Spleen (tissue), 11 donors: ENCODE measurements around the gene NTRK2. TPM values are rescaled to one million over a fixed set of nuclear protein-coding genes. Genes with fewer than 3 reads are reported as not detected.

Experiments
- DNase-seq: peaks from one replicate; pipeline ENCODE4 v3.0.0-alpha.2; 2020
- H3K27ac ChIP-seq, 8 donors: fragments of 200-600 bp; sonication (generic) in 7 of 8; 1 replicate in 4 of 8; 2 replicates in 4 of 8; pipeline versions ENCODE4 v1.5.0 to v1.8.0; 2016 to 2021; ENCODE audit warnings: inconsistent platforms in 4 of 8, mild to moderate bottlenecking in 4 of 8, moderate library complexity in 1 of 8
- H3K27me3 ChIP-seq, 7 donors: fragments of 200-600 bp; sonication (generic) in 6 of 7; replicated peaks in 1 of 7; 1 replicate in 4 of 7; 2 replicates in 3 of 7; pipeline versions ENCODE4 v1.5.0 to v1.8.0; 2016 to 2021; ENCODE audit warnings: inconsistent platforms in 3 of 7, mild to moderate bottlenecking in 1 of 7
- H3K36me3 ChIP-seq, 6 donors: fragments of 200-600 bp; sonication (generic) in 5 of 6; 1 replicate in 4 of 6; 2 replicates in 2 of 6; pipeline versions ENCODE4 v1.5.0 to v1.8.0; 2016 to 2021; ENCODE audit warnings: inconsistent platforms in 2 of 6
- H3K4me1 ChIP-seq, 6 donors: fragments of 200-600 bp; sonication (generic) in 5 of 6; 1 replicate in 3 of 6; 2 replicates in 3 of 6; pipeline versions ENCODE4 v1.5.0 to v1.8.0; 2016 to 2021; ENCODE audit warnings: inconsistent platforms in 3 of 6
- H3K4me3 ChIP-seq, 8 donors: fragments of 200-600 bp; sonication (generic) in 7 of 8; 1 replicate in 4 of 8; 2 replicates in 4 of 8; pipeline versions ENCODE4 v1.5.0 to v1.8.0; 2016 to 2021; ENCODE audit warnings: inconsistent platforms in 4 of 8, mild to moderate bottlenecking in 4 of 8, moderate library complexity in 2 of 8
- H3K9me3 ChIP-seq, 8 donors: fragments of 200-600 bp; sonication (generic) in 7 of 8; 1 replicate in 4 of 8; 2 replicates in 4 of 8; pipeline versions ENCODE4 v1.5.0 to v1.8.0; 2016 to 2021; ENCODE audit warnings: inconsistent platforms in 4 of 8
- POLR2A ChIP-seq, 3 donors: fragments of 450-650 bp; IDR thresholded peaks; one replicate each; pipeline ENCODE4 v1.5.1; 2017; ENCODE audit warnings: antibody characterized with exemption in 3 of 3, mild to moderate bottlenecking in 1 of 3
- POLR2AphosphoS5 ChIP-seq, 3 donors: sonication (generic); formaldehyde crosslinking; IDR thresholded peaks; one replicate each; pipeline ENCODE4 v1.5.1; 2017; ENCODE audit warnings: antibody characterized with exemption in 3 of 3
- WGBS, 5 donors: extraction: QIAGEN DNeasy Blood & Tissue Kit in 3 of 5; methylation state at CpG; one replicate each; pipeline versions ENCODE4 v1.1.5 to v1.1.7; 2013 to 2018; 5-methylcytosine and 5-hydroxymethylcytosine counted together
- intact Hi-C: fragments of 100-400 bp; cut with DNase I; formaldehyde crosslinking; loops from one replicate; pipeline ENCODE4 v1.15.0; 2023; ENCODE audit warnings: low total_unique reads
- polyA plus RNA-seq, 3 donors: library from polyadenylated mRNA; stranded (reverse); fragments of 200-250 nt; gene quantifications; one replicate each; pipeline ENCODE4 v1.2.1, GENCODE V29; 2013
- total RNA-seq, 7 donors: library from RNA; depleted of rRNA in 3 of 7; stranded (reverse); fragments of >200 nt in 3 of 7; fragmentation: NEBNext Ultra II Directional in 4 of 7; extraction: Animal tissue kit (Norgen Biotek cat#: 25700) in 4 of 7; gene quantifications; one replicate each; pipeline versions ENCODE4 v1.1.0 to v1.2.1, GENCODE V29; 2016 to 2021
- TF ChIP-seq, protein P1 (sequence below), 11 experiments: fragments of 200-600 bp in 7 of 11; fragments of 450-650 bp in 4 of 11; sonication (generic) in 4 of 11; IDR thresholded peaks in 8 of 11; conservative IDR thresholded peaks in 3 of 11; 1 replicate in 7 of 11; 2 replicates in 4 of 11; pipeline versions ENCODE4 v1.4.0 to v1.8.0; 2016 to 2021; ENCODE audit warnings: antibody characterized with exemption in 11 of 11, inconsistent platforms in 4 of 11, mild to moderate bottlenecking in 1 of 11
- donor health status: healthy with polysubstance abuse.
- donor health status: DM: no; HTN: no; CAD: no; lungs with moderate emphysema.
- donor health status: DM: no; HTN: no; CAD: no.
- donor health status: Bipolar disorder and iron deficiency.
- donor health status: healthy.
- donor health status: DM: no; HTN: no; CAD: no.
- donor health status: DM: yes; HTN: yes; CAD: no.

Gene NTRK2
- total and polyA plus RNA-seq, 10 donors: 0.63 to 22.7 (median 8.9) TPM

DNA sequence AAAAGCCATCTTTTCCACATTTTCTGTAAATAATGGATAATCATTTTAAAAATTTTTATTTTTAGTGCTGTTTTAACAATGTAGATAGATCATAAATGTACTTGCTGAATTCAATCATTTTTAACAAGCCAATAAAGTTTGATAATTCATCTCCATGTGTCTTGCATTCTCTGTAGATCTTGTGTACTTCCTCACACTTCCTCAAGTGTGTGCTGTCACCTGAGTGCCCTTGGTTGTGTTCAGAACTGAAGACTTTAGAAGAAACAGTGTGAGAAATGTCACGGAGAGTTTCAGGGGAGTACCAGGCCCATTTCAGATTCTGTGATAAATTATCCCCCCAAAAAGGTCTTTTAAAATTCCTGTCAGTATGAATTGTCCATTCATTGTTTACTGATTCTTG is 146.0 kb downstream of the NTRK2 start:
- no peak for DNase-seq
- Histone ChIP-seq H3K4me3 (no peak overlapping the region), H3K9me3 (no peaks in the 10 kb centered on the region), H3K27ac (no peak overlapping the region), H3K4me1 (no peaks in the 10 kb centered on the region), H3K27me3 (no peaks in the 10 kb centered on the region), H3K36me3 (no peaks in the 10 kb centered on the region)
- 88 to 98% (median 91%) methylated on average over 1 of the region's 1 CpG for WGBS, 5 donors
- TF ChIP-seq POLR2AphosphoS5 (IDR thresholded peaks at IDR 0.05): no peak
- TF ChIP-seq, protein P1, sequence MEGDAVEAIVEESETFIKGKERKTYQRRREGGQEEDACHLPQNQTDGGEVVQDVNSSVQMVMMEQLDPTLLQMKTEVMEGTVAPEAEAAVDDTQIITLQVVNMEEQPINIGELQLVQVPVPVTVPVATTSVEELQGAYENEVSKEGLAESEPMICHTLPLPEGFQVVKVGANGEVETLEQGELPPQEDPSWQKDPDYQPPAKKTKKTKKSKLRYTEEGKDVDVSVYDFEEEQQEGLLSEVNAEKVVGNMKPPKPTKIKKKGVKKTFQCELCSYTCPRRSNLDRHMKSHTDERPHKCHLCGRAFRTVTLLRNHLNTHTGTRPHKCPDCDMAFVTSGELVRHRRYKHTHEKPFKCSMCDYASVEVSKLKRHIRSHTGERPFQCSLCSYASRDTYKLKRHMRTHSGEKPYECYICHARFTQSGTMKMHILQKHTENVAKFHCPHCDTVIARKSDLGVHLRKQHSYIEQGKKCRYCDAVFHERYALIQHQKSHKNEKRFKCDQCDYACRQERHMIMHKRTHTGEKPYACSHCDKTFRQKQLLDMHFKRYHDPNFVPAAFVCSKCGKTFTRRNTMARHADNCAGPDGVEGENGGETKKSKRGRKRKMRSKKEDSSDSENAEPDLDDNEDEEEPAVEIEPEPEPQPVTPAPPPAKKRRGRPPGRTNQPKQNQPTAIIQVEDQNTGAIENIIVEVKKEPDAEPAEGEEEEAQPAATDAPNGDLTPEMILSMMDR (IDR thresholded peaks at IDR 0.05 in 8 of 11, conservative IDR thresholded peaks at IDR 0.05 in 3 of 11): no peak
- TF ChIP-seq POLR2A (IDR thresholded peaks at IDR 0.05): no peak
- intact Hi-C loops: no loop called here

DNA sequence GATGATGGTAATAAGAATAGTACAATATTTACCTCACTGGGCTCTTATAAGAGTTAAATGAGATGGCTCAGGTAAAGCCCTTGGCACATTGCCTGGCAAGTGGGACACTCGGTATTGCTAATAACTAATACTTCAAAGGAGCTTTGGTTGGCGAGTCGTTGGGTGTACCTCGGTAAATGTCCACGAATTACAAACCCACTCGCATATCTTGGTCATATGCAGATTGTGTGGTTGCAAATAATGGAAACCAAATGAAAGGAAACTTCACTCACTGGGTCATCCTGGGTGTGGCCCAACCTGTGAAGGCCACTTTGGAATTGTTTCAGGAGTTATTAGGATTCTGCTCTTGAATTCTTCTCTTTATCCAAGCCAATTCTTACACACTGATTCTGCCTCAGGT is 147.5 kb downstream of the NTRK2 start:
- H3K4me1 ChIP-seq: peaks cover 0 to under 1% (median 0%) of the 10 kb centered on the region in 6 donors
- H3K27me3 ChIP-seq: no peaks in the 10 kb centered on the region
- intact Hi-C loops: no loop called here
- TF ChIP-seq POLR2AphosphoS5 (IDR thresholded peaks at IDR 0.05) (no peak), POLR2A (IDR thresholded peaks at IDR 0.05) (no peak)
- TF ChIP-seq, protein P1 (IDR thresholded peaks at IDR 0.05 in 8 of 11, conservative IDR thresholded peaks at IDR 0.05 in 3 of 11): no peak
- no peak overlapping the region for H3K27ac ChIP-seq
- DNase-seq: no peak
- H3K4me3 ChIP-seq: no peak overlapping the region
- no peaks in the 10 kb centered on the region for H3K9me3 ChIP-seq
- 82 to 95% (median 90%) methylated on average over 6 of the region's 6 CpGs for WGBS, 5 donors
- no peaks in the 10 kb centered on the region for H3K36me3 ChIP-seq

DNA sequence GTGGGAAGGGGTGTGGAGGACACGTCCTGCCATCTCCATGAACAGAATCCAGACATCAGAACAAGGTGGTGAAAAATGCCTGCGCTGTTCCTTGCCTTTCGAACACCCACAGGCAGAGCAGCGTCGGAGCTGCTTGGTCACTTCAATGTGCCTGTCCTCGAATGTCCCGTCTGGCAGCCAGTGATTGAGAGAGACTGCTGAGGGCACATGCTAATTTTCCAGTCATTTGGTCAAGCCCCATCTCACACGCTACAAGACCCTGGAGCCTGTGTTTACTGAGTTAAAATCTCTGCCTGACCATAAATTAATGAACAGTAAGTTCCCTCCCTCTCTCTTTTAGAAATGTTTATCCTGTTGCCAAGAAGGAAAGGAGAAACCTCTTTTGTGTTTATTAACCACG is 149.3 kb downstream of the NTRK2 start:
- no peak overlapping the region for H3K27ac ChIP-seq
- 78 to 83% (median 80%) methylated on average over 9 of the region's 9 CpGs for WGBS, 5 donors
- no peak for DNase-seq

DNA sequence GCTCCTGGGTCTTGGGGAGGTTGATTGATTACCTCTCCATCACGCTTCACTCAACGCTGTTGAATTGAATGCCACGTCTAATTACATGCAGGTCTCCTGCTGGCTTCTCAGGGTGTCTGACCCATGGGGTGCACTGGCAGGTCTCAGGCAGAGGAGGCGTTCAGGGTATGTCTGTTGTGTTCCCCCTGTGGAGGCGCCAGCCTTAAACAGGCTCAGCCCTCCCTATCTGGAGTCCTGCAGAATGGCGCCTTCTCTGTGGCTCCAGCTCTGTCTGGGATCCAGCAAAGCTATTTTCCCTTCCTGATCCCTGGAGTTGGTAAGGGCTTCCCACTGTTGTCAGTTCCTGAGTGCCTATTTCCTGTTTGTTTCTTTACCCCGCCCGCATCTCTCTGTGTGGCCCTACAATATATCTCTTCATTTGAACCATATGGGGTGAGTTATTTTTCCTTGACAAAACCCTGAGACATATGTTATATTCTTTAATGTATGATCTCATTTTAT is 150.0 kb downstream of the NTRK2 start:
- DNase-seq: no peak
- no peaks in the 10 kb centered on the region for H3K9me3 ChIP-seq

More for the DNA sequence above, 149.3 kb downstream of the NTRK2 start:
- H3K9me3 ChIP-seq: no peaks in the 10 kb centered on the region
- intact Hi-C loops: no loop called here
- H3K4me1 ChIP-seq: peaks cover 0 to 4% (median 0%) of the 10 kb centered on the region in 6 donors
- no peaks in the 10 kb centered on the region for H3K27me3 ChIP-seq
- TF ChIP-seq POLR2A (IDR thresholded peaks at IDR 0.05) (no peak), POLR2AphosphoS5 (IDR thresholded peaks at IDR 0.05) (no peak)
- TF ChIP-seq, protein P1 (IDR thresholded peaks at IDR 0.05 in 8 of 11, conservative IDR thresholded peaks at IDR 0.05 in 3 of 11): no peak
- H3K36me3 ChIP-seq: no peaks in the 10 kb centered on the region
- no peak overlapping the region for H3K4me3 ChIP-seq

More for the DNA sequence above, 150.0 kb downstream of the NTRK2 start:
- no peak overlapping the region for H3K4me3 ChIP-seq
- peaks cover 0 to 4% (median 0%) of the 10 kb centered on the region in 6 donors for H3K4me1 ChIP-seq
- H3K27me3 ChIP-seq: no peaks in the 10 kb centered on the region
- intact Hi-C loops: no loop called here
- H3K36me3 ChIP-seq: no peaks in the 10 kb centered on the region
- TF ChIP-seq, protein P1 (IDR thresholded peaks at IDR 0.05 in 8 of 11, conservative IDR thresholded peaks at IDR 0.05 in 3 of 11): no peak
- no peak for TF ChIP-seq POLR2A (IDR thresholded peaks at IDR 0.05)
- TF ChIP-seq POLR2AphosphoS5 (IDR thresholded peaks at IDR 0.05): no peak
- WGBS, 5 donors: 54 to 74% (median 68%) methylated on average over 8 of the region's 8 CpGs
- H3K27ac ChIP-seq: no peak overlapping the region
